HG02884 (cell line): ENCODE measurements around the gene ITM2A.

ENCODE experiments used
- ATAC-seq: cut with Tn5 transposase; IDR thresholded peaks from one replicate; pipeline ENCODE4 v1.9.1; 2021; ENCODE audit warnings: mild to moderate bottlenecking, moderate library complexity; ENCODE audit not compliant: unreplicated experiment

ITM2A gene

GRCh38 chrX:79366873-79367749 lies at the start of gene ITM2A:
Gene ITM2A (minus strand): TSS chrX:79367334. CDS start chrX:79367215, 119 bp downstream.
- peak; percentile 67 for ATAC-seq

- no peak for ATAC-seq
Measured at GRCh38 chrX:79415056-79415455, 47.9 kb upstream of the ITM2A start.

- no peak for ATAC-seq
Measured at GRCh38 chrX:79413963-79414362, 46.8 kb upstream of the ITM2A start.

GRCh38 chrX:79412972-79413371 lies 45.8 kb upstream of the ITM2A start:
- no peak for ATAC-seq

- no peak for ATAC-seq
Measured at GRCh38 chrX:79412166-79412565, 45.0 kb upstream of the ITM2A start.

GRCh38 chrX:79409657-79410056 lies 42.5 kb upstream of the ITM2A start:
- ATAC-seq, result no peak

GRCh38 chrX:79408623-79409322 lies 41.6 kb upstream of the ITM2A start:
- ATAC-seq, result no peak

- no peak for ATAC-seq
Measured at GRCh38 chrX:79400623-79401022, 33.5 kb upstream of the ITM2A start.

- no peak for ATAC-seq
Measured at GRCh38 chrX:79375340-79375739, 8.2 kb upstream of the ITM2A start.

GRCh38 chrX:79371640-79372039 lies 4.5 kb upstream of the ITM2A start:
- no peak for ATAC-seq

GRCh38 chrX:79371101-79371500 lies 4.0 kb upstream of the ITM2A start:
- ATAC-seq, result no peak

GRCh38 chrX:79369871-79370270 lies 2.7 kb upstream of the ITM2A start:
- no peak for ATAC-seq

- no peak for ATAC-seq
Measured at GRCh38 chrX:79368441-79368840, 1.3 kb upstream of the ITM2A start.

GRCh38 chrX:79367907-79368306 lies 773 bp upstream of the ITM2A start:
- ATAC-seq, result no peak

GRCh38 chrX:79366556-79366872 lies 620 bp downstream of the ITM2A start:
- ATAC-seq, result no peak

GRCh38 chrX:79365591-79365990 lies 1.5 kb downstream of the ITM2A start:
- no peak for ATAC-seq

- ATAC-seq, result no peak
Measured at GRCh38 chrX:79364306-79364705, 2.8 kb downstream of the ITM2A start.

GRCh38 chrX:79361192-79361870 lies 5.8 kb downstream of the ITM2A start:
- ATAC-seq, result no peak

GRCh38 chrX:79336869-79337815 lies 30.0 kb downstream of the ITM2A start:
- no peak for ATAC-seq

- no peak for ATAC-seq
Measured at GRCh38 chrX:79330022-79330421, 37.1 kb downstream of the ITM2A start.
